GM19438 (cell line): ENCODE data around the gene RBM6.

Experiments
- ATAC-seq: cut with Tn5 transposase; IDR thresholded peaks from one replicate; pipeline ENCODE4 v1.9.1; 2021; ENCODE audit warnings: low read depth; ENCODE audit not compliant: unreplicated experiment

RBM6 gene

GRCh38 chr3:50124052-50124799 lies 184.3 kb downstream of the RBM6 start:
- ATAC-seq: no peak

- no peak for ATAC-seq
Observed at GRCh38 chr3:50124800-50125178, 184.8 kb downstream of the RBM6 start.

GRCh38 chr3:50125541-50126286 lies 185.8 kb downstream of the RBM6 start:
- ATAC-seq: no peak

GRCh38 chr3:50126287-50127211 lies 186.6 kb downstream of the RBM6 start:
- no peak for ATAC-seq
